ENCODE measurements around the gene PNCK.

Gene PNCK

GRCh38 chrX:153626863-153627674 is 46.5 kb downstream of the PNCK start:
- DNase-seq, result no peak

GRCh38 chrX:153626025-153626633 is 47.5 kb downstream of the PNCK start:
- no peak for DNase-seq

- no peak for DNase-seq
Observed at GRCh38 chrX:153625271-153626024, 48.2 kb downstream of the PNCK start.

GRCh38 chrX:153624196-153625091 is 49.2 kb downstream of the PNCK start:
- no peak for DNase-seq

GRCh38 chrX:153623310-153624029 is 50.1 kb downstream of the PNCK start:
- DNase-seq, result no peak

- DNase-seq, result no peak
Observed at GRCh38 chrX:153622661-153623309, 50.8 kb downstream of the PNCK start.

GRCh38 chrX:153621949-153622598 is 51.5 kb downstream of the PNCK start:
- no peak for DNase-seq

GRCh38 chrX:153620576-153620975 is 53.0 kb downstream of the PNCK start:
- no peak for DNase-seq

All from EL (cell line).